IMR-90 (cell line): ENCODE results near the gene PCCA.

Experiments
- ELK1 ChIP-seq: fragments of 150-350 bp; IDR thresholded peaks from 2 replicates; pipeline ENCODE4 v1.6.1; 2016; ENCODE audit warnings: low read depth, mild to moderate bottlenecking, low read length, moderate library complexity, borderline replicate concordance
- POLR2A ChIP-seq: IDR thresholded peaks from 2 replicates; pipeline ENCODE4 v1.6.1; 2012; ENCODE audit warnings: mild to moderate bottlenecking, low read depth, low read length
- TF ChIP-seq, protein P1 (sequence below): conservative IDR thresholded peaks from 2 replicates; pipeline ENCODE4 v1.5.1; 2012; ENCODE audit warnings: mild to moderate bottlenecking, low read depth, low read length, improper control_type of control experiment

GRCh38 chr13:100108913-100109507, 20.1 kb downstream of the PCCA start:
- TF ChIP-seq, protein P1, sequence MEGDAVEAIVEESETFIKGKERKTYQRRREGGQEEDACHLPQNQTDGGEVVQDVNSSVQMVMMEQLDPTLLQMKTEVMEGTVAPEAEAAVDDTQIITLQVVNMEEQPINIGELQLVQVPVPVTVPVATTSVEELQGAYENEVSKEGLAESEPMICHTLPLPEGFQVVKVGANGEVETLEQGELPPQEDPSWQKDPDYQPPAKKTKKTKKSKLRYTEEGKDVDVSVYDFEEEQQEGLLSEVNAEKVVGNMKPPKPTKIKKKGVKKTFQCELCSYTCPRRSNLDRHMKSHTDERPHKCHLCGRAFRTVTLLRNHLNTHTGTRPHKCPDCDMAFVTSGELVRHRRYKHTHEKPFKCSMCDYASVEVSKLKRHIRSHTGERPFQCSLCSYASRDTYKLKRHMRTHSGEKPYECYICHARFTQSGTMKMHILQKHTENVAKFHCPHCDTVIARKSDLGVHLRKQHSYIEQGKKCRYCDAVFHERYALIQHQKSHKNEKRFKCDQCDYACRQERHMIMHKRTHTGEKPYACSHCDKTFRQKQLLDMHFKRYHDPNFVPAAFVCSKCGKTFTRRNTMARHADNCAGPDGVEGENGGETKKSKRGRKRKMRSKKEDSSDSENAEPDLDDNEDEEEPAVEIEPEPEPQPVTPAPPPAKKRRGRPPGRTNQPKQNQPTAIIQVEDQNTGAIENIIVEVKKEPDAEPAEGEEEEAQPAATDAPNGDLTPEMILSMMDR, result no peak
- TF ChIP-seq ELK1 (no peak), POLR2A (no peak)
